Measurements from ENCODE around the gene IQGAP3.

DNA sequence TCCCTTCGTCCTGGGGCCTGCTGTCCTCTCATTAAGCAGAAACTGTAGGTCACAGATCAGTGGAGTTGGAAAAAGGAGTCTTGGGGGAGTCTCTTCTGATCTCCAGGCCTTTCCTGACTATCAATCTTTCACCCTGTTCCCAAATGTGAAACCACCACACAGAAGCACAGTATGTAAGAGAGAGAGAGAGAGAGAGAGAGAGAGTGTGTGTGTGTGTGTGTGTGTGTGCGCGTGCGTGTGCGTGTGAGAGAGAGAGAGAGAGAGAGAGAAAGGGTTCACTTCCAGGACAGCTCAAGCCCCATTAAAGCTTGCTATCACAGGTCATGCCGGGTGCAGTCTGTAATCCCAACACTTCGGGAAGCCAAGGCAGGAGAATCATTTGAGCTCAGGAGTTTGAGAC, 5.7 kb upstream of the IQGAP3 start:
- TF ChIP-seq, protein P1, sequence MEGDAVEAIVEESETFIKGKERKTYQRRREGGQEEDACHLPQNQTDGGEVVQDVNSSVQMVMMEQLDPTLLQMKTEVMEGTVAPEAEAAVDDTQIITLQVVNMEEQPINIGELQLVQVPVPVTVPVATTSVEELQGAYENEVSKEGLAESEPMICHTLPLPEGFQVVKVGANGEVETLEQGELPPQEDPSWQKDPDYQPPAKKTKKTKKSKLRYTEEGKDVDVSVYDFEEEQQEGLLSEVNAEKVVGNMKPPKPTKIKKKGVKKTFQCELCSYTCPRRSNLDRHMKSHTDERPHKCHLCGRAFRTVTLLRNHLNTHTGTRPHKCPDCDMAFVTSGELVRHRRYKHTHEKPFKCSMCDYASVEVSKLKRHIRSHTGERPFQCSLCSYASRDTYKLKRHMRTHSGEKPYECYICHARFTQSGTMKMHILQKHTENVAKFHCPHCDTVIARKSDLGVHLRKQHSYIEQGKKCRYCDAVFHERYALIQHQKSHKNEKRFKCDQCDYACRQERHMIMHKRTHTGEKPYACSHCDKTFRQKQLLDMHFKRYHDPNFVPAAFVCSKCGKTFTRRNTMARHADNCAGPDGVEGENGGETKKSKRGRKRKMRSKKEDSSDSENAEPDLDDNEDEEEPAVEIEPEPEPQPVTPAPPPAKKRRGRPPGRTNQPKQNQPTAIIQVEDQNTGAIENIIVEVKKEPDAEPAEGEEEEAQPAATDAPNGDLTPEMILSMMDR (IDR thresholded peaks at IDR 0.05; ENCODE audit: low read depth, low read length, missing input control), result no peak
- TF ChIP-seq, protein P2, sequence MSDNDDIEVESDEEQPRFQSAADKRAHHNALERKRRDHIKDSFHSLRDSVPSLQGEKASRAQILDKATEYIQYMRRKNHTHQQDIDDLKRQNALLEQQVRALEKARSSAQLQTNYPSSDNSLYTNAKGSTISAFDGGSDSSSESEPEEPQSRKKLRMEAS (IDR thresholded peaks at IDR 0.05), result no peak
- TF ChIP-seq, protein P3, sequence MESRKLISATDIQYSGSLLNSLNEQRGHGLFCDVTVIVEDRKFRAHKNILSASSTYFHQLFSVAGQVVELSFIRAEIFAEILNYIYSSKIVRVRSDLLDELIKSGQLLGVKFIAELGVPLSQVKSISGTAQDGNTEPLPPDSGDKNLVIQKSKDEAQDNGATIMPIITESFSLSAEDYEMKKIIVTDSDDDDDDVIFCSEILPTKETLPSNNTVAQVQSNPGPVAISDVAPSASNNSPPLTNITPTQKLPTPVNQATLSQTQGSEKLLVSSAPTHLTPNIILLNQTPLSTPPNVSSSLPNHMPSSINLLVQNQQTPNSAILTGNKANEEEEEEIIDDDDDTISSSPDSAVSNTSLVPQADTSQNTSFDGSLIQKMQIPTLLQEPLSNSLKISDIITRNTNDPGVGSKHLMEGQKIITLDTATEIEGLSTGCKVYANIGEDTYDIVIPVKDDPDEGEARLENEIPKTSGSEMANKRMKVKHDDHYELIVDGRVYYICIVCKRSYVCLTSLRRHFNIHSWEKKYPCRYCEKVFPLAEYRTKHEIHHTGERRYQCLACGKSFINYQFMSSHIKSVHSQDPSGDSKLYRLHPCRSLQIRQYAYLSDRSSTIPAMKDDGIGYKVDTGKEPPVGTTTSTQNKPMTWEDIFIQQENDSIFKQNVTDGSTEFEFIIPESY (IDR thresholded peaks at IDR 0.05), result no peak
- TF ChIP-seq EGR1 (IDR thresholded peaks at IDR 0.05; ENCODE audit: low read depth in 2 of 2), result no peak

Measured in liver (tissue), 3 donors.